Omental fat pad (tissue), 4 donors: Measurements from ENCODE around the gene CASZ1. TPM values are rescaled to one million over a fixed set of nuclear protein-coding genes. Genes with fewer than 3 reads are reported as not detected.

Experiments
- ATAC-seq: fragments of 150-250 bp; one replicate; pipeline ENCODE4 v1.9.1; 2016; ENCODE audit warnings: mild to moderate bottlenecking, moderate library complexity; ENCODE audit not compliant: low FRiP score
- DNase-seq: peaks from one replicate; pipeline ENCODE4 v3.0.0-alpha.2; 2019; ENCODE audit warnings: low spot score
- total RNA-seq, 4 donors: library from RNA; depleted of rRNA; stranded (reverse); fragments of >200 nt; gene quantifications; one replicate each; pipeline ENCODE4 v1.1.0, GENCODE V29; 2016
- TF ChIP-seq, protein P1 (sequence below), 3 donors: fragments of 450-650 bp; IDR thresholded peaks; one replicate each; pipeline ENCODE4 v1.5.1; 2016 to 2017; ENCODE audit warnings: antibody characterized with exemption in 3 of 3, mild to moderate bottlenecking in 3 of 3, moderate library complexity in 2 of 3

CASZ1 gene
- total RNA-seq, 4 donors from 2014 or later, result 2.5 to 7.9 (median 6.0) TPM

DNA sequence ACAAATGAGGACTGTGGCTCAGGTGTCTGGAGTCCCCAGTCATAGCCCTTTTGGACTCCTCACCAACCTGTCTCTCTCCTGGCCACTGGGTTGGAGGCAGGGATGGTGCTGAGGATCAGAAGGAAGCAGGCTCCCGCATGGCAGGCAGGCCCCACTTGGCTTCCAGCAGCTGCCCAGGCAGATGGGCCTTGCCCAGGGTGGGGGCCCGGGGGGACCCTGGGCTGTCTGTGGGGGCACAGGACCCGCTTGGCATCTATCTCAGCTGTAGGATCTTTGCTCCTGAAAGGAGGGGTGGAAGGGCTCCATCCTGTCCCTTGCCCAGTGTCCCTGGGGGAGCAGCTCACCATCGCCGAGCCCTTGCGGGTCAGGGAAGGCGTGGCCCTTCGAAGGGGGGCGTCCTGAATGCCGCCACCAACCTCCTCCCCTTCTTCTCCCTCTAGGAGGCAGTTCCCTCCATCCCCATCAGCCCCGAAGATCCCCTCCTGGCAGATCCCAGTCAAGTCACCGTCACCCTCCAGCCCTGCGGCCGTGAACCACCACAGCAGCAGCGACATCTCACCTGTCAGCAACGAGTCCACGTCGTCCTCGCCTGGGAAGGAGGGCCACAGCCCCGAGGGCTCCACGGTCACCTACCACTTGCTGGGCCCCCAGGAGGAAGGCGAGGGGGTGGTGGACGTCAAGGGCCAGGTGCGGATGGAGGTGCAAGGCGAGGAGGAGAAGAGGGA is 167.2 kb downstream of the CASZ1 start:
- TF ChIP-seq, protein P1, sequence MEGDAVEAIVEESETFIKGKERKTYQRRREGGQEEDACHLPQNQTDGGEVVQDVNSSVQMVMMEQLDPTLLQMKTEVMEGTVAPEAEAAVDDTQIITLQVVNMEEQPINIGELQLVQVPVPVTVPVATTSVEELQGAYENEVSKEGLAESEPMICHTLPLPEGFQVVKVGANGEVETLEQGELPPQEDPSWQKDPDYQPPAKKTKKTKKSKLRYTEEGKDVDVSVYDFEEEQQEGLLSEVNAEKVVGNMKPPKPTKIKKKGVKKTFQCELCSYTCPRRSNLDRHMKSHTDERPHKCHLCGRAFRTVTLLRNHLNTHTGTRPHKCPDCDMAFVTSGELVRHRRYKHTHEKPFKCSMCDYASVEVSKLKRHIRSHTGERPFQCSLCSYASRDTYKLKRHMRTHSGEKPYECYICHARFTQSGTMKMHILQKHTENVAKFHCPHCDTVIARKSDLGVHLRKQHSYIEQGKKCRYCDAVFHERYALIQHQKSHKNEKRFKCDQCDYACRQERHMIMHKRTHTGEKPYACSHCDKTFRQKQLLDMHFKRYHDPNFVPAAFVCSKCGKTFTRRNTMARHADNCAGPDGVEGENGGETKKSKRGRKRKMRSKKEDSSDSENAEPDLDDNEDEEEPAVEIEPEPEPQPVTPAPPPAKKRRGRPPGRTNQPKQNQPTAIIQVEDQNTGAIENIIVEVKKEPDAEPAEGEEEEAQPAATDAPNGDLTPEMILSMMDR (IDR thresholded peaks at IDR 0.05), result no peak
- DNase-seq (no peak), ATAC-seq (no peak)

DNA sequence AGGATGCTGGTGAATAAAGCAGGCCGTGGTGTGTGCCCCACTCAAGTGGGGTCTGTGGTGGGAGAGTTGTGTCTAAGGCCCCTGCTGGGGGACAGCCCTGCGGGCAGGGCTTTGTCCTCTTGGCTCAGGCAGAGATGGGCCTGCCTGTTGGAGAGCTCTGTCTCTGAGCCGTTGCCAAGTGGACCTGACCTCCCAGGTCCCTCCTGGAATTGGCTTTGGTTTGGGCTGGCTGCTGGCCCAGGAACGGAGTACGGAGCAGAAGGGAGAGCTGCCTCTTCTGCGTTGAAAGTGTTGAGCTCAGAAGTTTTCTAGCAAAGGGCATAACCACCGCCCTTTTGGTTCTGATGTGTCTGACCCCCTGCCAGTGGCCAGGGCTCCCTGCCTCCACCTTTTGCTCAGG is 167.8 kb downstream of the CASZ1 start:
- no peak for ATAC-seq
- TF ChIP-seq, protein P1 (IDR thresholded peaks at IDR 0.05), result no peak
- DNase-seq, result no peak

DNA sequence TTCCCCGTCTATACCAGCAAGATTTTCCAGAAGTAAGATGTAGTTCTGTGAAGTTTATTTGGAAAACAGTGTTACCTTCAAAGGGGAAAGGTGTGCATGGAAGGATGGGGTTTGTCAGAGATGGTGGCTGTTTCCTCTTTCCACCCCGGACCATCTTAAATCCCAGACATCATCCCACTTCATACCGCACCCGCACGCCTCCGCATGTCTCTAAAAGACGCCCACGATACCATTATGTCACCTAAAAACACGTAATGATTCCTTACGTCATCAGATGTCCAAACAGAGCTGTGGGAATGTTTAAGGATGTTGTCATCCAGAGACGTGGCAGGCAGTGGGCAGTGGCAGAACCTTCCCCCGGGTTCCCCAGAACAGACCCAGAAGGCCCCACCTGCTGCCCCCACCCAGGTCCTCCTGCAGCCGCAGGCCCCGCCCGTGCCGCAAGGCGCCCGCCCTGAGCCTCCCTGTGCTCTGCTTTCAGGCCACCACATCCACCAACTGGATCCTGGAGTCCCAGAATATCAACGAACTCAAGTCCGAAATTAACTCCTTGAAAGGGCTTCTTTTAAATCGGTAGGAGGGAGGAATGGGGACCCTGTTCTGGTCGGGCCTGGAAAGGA is 169.5 kb downstream of the CASZ1 start:
- no peak for DNase-seq
- TF ChIP-seq, protein P1 (IDR thresholded peaks at IDR 0.05), result no peak
- ATAC-seq, result no peak

DNA sequence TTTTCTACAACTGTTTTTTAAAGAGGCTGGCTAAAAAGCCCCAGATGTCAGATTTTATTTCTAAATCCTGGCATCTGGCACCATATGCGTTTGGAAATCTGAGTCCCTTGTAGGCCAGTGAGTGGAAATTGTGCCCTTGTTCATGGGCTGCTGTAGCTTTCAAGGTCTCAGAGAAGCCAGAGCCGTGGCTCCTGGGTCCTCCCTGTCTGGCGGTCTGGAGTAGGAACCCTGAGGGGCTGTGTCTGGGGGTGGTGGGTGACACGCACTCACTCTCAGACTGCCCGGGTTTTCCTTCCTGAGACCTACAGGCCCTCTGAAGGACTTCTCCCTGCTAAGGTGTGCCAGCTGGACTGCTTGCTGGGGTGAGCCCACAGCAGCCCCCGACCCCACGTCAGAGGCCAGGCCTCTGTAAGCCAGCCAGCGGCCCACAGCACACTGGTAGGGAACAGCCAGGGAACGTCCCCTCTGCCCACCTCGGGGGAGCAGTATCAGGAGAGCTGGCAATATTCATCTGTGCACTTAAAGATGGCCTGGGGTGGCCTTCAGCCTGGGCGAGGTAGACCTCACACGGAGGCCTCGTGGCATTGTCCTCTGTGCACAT is 170.2 kb downstream of the CASZ1 start:
- ATAC-seq (no peak), DNase-seq (no peak)
- TF ChIP-seq, protein P1 (IDR thresholded peaks at IDR 0.05), result no peak

DNA sequence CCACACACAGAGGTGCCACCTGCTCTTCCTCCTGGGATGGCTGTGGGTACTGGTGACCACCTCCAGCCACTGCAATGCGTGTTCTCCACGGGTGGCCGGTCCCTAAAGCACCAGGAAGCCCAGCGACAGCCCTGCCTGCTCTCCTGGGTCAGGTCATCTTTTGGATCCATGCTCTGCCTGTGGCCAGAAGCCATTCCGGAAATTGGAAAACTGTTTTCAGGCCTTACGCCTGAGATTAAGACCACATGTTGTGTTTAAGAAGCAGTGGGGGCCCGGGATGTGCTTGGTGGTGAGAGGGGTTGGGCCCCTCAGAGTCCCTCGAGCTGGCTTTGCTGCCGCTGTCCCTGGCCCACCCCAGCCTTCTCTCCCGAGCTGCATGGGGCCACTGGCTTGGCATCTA is 170.9 kb downstream of the CASZ1 start:
- ATAC-seq, result no peak
- TF ChIP-seq, protein P1 (IDR thresholded peaks at IDR 0.05), result no peak

DNA sequence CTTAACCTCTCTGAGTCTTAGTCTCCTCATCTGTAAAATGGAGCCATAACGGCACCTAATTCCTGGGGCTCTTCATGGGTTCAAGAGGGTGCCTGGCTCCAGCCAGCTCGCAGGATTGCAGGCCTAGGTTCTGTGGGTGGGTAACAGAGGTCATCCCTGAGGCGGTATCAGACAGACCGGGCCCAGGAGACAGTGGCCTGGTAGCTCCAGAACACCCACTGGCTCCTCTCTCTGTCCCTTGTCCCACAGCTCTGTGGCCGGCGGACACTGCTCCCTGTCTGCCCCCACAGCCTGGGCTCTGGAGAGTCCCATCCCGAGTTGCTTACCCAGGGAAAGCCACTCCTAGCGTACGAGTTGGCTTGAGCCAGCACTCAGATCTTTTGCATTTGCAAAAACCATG is 171.4 kb downstream of the CASZ1 start:
- TF ChIP-seq, protein P1 (IDR thresholded peaks at IDR 0.05), result no peak
- ATAC-seq (no peak), DNase-seq (no peak)

More for the DNA sequence above, 170.9 kb downstream of the CASZ1 start:
- no peak for DNase-seq
